Breast epithelium (tissue), 3 donors: ENCODE measurements around the gene PPARG.
"Not testable (repeated sequence)": the region's sequence is repeated elsewhere in the genome, so short reads cannot be mapped to it uniquely, and the experiment has no call there.

Source experiments
- CTCF ChIP-seq, 3 donors: fragments of 450-650 bp; IDR thresholded peaks; one replicate each; pipeline ENCODE4 v1.5.1; 2016 to 2017; ENCODE audit warnings: antibody characterized with exemption in 3 of 3, mild to moderate bottlenecking in 3 of 3, moderate library complexity in 3 of 3
- POLR2A ChIP-seq: fragments of 450-650 bp; IDR thresholded peaks from one replicate; pipeline ENCODE4 v1.6.1; 2016; ENCODE audit warnings: antibody characterized with exemption, mild to moderate bottlenecking, moderate library complexity
- POLR2AphosphoS5 ChIP-seq, 3 donors: sonication (generic); formaldehyde crosslinking; IDR thresholded peaks; one replicate each; pipeline ENCODE4 v1.6.1; 2017; ENCODE audit warnings: antibody characterized with exemption in 3 of 3

GRCh38 chr3:12448404-12449202 lies 159.7 kb downstream of the PPARG start:
- TF ChIP-seq CTCF (IDR thresholded peaks at IDR 0.05); POLR2AphosphoS5 (IDR thresholded peaks at IDR 0.05); POLR2A: not testable (repeated sequence)
